Natural killer cell (primary cell): Measurements from ENCODE around the gene ZBED1. TPM values are rescaled to one million over a fixed set of nuclear protein-coding genes. Genes with fewer than 3 reads are reported as not detected.
"Not testable (repeated sequence)": the region's sequence is repeated elsewhere in the genome, so short reads cannot be mapped to it uniquely, and the experiment has no call there.

Experiments used
- ATAC-seq, 3 donors: fragments of 150-1000 bp in 2 of 3; fragments of 200-7000 bp in 1 of 3; cut with Tn5 transposase; 1 replicate in 1 of 3; 2 replicates in 2 of 3; pipeline ENCODE4 v1.10.0; 2021; ENCODE audit warnings: mild to moderate bottlenecking in 2 of 3, moderate library complexity in 2 of 3
- DNase-seq, 2 donors: peaks; one replicate each; pipeline versions ENCODE4 v3.0.0 to v3.0.0-alpha.2; 2013 to 2021; ENCODE audit warnings: mixed read lengths in 1 of 2
- H3K27ac ChIP-seq: one replicate; pipeline ENCODE4 v1.5.1; 2013; ENCODE audit warnings: mild to moderate bottlenecking, low read length
- H3K27me3 ChIP-seq: one replicate; pipeline ENCODE4 v1.6.1; 2013; ENCODE audit warnings: low read length; ENCODE audit not compliant: control insufficient read depth, insufficient read depth
- H3K36me3 ChIP-seq: one replicate; pipeline ENCODE4 v1.6.1; 2013; ENCODE audit warnings: low read length; ENCODE audit not compliant: control insufficient read depth, insufficient read depth
- H3K4me1 ChIP-seq: one replicate; pipeline ENCODE4 v1.6.1; 2013; ENCODE audit warnings: low read length; ENCODE audit not compliant: control insufficient read depth, insufficient read depth
- H3K4me3 ChIP-seq: one replicate; pipeline ENCODE4 v1.5.1; 2013; ENCODE audit warnings: low read length
- H3K9me3 ChIP-seq: one replicate; pipeline ENCODE4 v1.6.1; 2013; ENCODE audit warnings: low read length; ENCODE audit not compliant: control insufficient read depth, insufficient read depth
- H3K27ac Mint-ChIP-seq, 2 donors: one replicate each; pipeline ENCODE4 v1.8.0; 2022; ENCODE audit warnings: mild to moderate bottlenecking in 2 of 2, mixed read lengths in 2 of 2, moderate library complexity in 1 of 2
- H3K27me3 Mint-ChIP-seq, 2 donors: one replicate each; pipeline ENCODE4 v1.8.0; 2022; ENCODE audit warnings: low read depth in 2 of 2, mixed read lengths in 2 of 2
- H3K36me3 Mint-ChIP-seq: one replicate; pipeline ENCODE4 v1.8.0; 2022; ENCODE audit warnings: mixed read lengths
- H3K4me1 Mint-ChIP-seq, 2 donors: one replicate each; pipeline ENCODE4 v1.8.0; 2022; ENCODE audit warnings: mixed read lengths in 2 of 2
- H3K4me3 Mint-ChIP-seq: one replicate; pipeline ENCODE4 v1.8.0; 2022; ENCODE audit warnings: mild to moderate bottlenecking, moderate library complexity, mixed read lengths
- H3K9me3 Mint-ChIP-seq, 2 donors: one replicate each; pipeline ENCODE4 v1.8.0; 2022; ENCODE audit warnings: mixed read lengths in 2 of 2
- WGBS: methylation state at CpG from one replicate; pipeline ENCODE4 v1.1.7; 2013; ENCODE audit warnings: missing lambda C conversion rate; ENCODE audit not compliant: insufficient coverage; 5-methylcytosine and 5-hydroxymethylcytosine counted together
- intact Hi-C: fragments of 100-400 bp; cut with micrococcal nuclease; formaldehyde crosslinking; loops from one replicate; pipeline ENCODE4 v1.14.2; 2022
- total RNA-seq, 4 donors: library from RNA; stranded (reverse); fragments of 120-200 nt in 1 of 4; gene quantifications; one replicate each; pipeline versions ENCODE4 v1.2.3 to v1.2.4, GENCODE V29; 2013 to 2022
- TF ChIP-seq, protein P1 (sequence below): fragments of 200-600 bp; IDR thresholded peaks from one replicate; pipeline ENCODE4 v1.8.0; 2022; ENCODE audit warnings: antibody characterized with exemption

Gene ZBED1
- total RNA-seq, 3 donors from 2014 or later (not counting 1 experiment from before 2014, with no cell fraction given) = 30.5 to 36.3 (median 33.8) TPM

- H3K9me3 Mint-ChIP-seq = no peaks in the 10 kb centered on the region
- no peaks in the 10 kb centered on the region for H3K36me3 ChIP-seq
- no peaks in the 10 kb centered on the region for H3K27me3 Mint-ChIP-seq
- no peaks in the 10 kb centered on the region for H3K9me3 ChIP-seq
- DNase-seq (no peak), ATAC-seq (no peak)
- H3K4me1 Mint-ChIP-seq = peaks cover 10 to 19% of the 10 kb centered on the region in 2 donors
- TF ChIP-seq, protein P1, sequence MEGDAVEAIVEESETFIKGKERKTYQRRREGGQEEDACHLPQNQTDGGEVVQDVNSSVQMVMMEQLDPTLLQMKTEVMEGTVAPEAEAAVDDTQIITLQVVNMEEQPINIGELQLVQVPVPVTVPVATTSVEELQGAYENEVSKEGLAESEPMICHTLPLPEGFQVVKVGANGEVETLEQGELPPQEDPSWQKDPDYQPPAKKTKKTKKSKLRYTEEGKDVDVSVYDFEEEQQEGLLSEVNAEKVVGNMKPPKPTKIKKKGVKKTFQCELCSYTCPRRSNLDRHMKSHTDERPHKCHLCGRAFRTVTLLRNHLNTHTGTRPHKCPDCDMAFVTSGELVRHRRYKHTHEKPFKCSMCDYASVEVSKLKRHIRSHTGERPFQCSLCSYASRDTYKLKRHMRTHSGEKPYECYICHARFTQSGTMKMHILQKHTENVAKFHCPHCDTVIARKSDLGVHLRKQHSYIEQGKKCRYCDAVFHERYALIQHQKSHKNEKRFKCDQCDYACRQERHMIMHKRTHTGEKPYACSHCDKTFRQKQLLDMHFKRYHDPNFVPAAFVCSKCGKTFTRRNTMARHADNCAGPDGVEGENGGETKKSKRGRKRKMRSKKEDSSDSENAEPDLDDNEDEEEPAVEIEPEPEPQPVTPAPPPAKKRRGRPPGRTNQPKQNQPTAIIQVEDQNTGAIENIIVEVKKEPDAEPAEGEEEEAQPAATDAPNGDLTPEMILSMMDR = no peak
- no peaks in the 10 kb centered on the region for H3K4me1 ChIP-seq
- WGBS = 96% methylated on average over 6 of the region's 6 CpGs
- H3K27ac Mint-ChIP-seq = no peak overlapping the region
- no peaks in the 10 kb centered on the region for H3K36me3 Mint-ChIP-seq
- intact Hi-C loops = no loop called here
- no peaks in the 10 kb centered on the region for H3K27me3 ChIP-seq
- no peak overlapping the region for H3K4me3 Mint-ChIP-seq
- H3K27ac ChIP-seq = no peak overlapping the region
- H3K4me3 ChIP-seq = no peak overlapping the region
Measured at GRCh38 chrX:2458309-2458708, 42.5 kb downstream of the ZBED1 start.

DNA sequence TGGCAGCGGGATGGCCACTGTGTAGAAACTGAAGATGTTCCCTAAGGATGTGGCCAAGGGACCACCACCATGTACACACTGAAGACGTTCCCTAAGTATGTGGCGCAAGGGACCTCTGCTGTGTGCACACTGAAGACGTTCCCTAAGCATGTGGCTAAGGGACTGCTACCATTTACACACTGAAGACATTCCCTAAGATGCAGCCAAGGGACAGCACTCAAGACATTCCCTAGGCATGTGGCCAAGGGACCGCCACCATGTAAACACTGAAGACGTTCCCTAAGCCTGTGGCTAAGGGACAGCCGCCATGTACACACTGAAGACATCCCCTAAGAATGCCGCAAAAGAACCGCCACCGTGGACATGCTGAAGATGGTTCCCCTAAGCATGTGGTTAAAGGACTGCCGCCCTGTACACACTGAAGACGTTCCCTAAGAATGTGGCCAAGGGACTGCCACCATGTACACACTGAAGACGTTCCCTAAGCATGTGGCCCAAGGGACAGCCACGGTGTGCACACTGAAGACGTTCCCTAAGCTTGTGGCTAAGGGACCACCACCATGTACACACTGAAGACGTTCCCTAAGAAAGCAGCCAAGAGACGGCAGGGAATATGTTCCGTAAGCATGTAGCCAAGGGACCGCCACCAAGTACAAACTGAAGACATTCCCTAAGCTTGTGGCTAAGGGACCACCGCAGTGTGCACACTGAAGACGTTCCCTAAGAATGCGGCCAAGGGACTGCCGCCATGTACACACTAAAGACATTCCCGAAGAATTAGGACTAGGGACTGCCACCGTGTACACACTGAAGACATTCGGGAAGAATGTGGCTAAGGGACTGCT, 43.3 kb downstream of the ZBED1 start:
- H3K4me3 ChIP-seq = no peak overlapping the region
- ATAC-seq (no peak), DNase-seq (no peak)
- H3K27me3 ChIP-seq = no peaks in the 10 kb centered on the region
- Mint-ChIP-seq H3K36me3 (no peaks in the 10 kb centered on the region), H3K27me3 (no peaks in the 10 kb centered on the region), H3K4me1 (peaks cover 13 to 14% of the 10 kb centered on the region in 2 donors), H3K4me3 (no peak overlapping the region), H3K27ac (no peak overlapping the region), H3K9me3 (no peaks in the 10 kb centered on the region)
- no peaks in the 10 kb centered on the region for H3K4me1 ChIP-seq
- intact Hi-C loops = no loop called here
- no peaks in the 10 kb centered on the region for H3K9me3 ChIP-seq
- TF ChIP-seq, protein P1 = no peak
- no peaks in the 10 kb centered on the region for H3K36me3 ChIP-seq
- no peak overlapping the region for H3K27ac ChIP-seq
- WGBS = 97% methylated on average over 26 of the region's 26 CpGs

DNA sequence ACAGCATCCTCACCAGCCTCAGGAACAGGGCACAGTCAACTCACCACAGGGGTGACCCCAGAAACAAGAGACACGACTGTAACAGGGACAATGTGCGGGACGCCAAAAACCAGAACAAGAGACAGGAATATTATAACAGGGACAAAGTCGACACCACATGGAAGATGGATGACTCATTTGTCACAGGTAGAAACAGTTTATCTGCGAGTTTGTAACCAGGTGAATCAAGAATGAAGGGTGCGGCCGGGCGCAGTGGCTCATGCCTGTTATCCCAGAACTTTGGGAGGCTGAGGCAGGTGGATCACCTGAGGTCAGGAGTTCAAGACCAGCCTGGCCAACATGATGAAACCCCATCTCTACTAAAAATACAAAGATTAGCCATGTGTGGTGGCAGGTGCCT, 44.7 kb downstream of the ZBED1 start:
- H3K27me3 Mint-ChIP-seq, ATAC-seq, H3K27ac ChIP-seq, H3K4me1 ChIP-seq, H3K9me3 ChIP-seq, H3K4me3 Mint-ChIP-seq, DNase-seq, intact Hi-C loops, H3K27me3 ChIP-seq, H3K36me3 ChIP-seq, H3K4me3 ChIP-seq, H3K27ac Mint-ChIP-seq, H3K9me3 Mint-ChIP-seq, H3K36me3 Mint-ChIP-seq: not testable (repeated sequence)
- WGBS = 98% methylated on average over 8 of the region's 8 CpGs
- peaks cover 15% of the 10 kb centered on the region in 2 donors for H3K4me1 Mint-ChIP-seq

DNA sequence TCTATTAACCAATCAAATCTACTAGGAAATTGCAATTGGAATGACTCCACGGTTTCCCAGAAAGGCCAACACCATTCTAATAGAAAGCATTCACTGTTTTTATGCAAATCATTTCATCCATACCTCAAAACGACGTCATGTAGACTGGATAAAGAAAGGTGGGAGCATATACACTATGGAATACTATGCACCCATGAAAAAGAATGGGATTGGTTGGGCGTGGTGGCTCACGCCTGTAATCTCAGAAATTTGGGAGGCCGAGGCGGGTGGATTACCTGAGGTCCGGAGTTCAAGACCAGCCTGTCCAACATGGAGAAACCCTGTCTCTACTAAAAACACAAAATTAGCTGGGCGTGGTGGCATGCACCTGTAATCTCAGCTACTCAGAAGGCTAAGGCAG, 46.2 kb downstream of the ZBED1 start:
- H3K27me3 Mint-ChIP-seq, H3K36me3 Mint-ChIP-seq, H3K4me3 Mint-ChIP-seq, DNase-seq, H3K36me3 ChIP-seq, ATAC-seq, H3K27ac ChIP-seq, H3K27ac Mint-ChIP-seq, H3K27me3 ChIP-seq, H3K4me1 ChIP-seq, H3K9me3 ChIP-seq, intact Hi-C loops, H3K9me3 Mint-ChIP-seq, H3K4me3 ChIP-seq: not testable (repeated sequence)
- peaks cover 16 to 23% of the 10 kb centered on the region in 2 donors for H3K4me1 Mint-ChIP-seq
- 99% methylated on average over 9 of the region's 9 CpGs for WGBS
